WTC11 (cell line): ENCODE results near the gene RND3.

Experiments
- ATF1 ChIP-seq: sonication (generic); formaldehyde crosslinking; IDR thresholded peaks from 2 replicates; pipeline ENCODE4 v1.8.1; 2023; ENCODE audit warnings: mild to moderate bottlenecking, moderate library complexity, missing genetic modification reagents
- CTCF ChIP-seq: fragments of 200-600 bp; IDR thresholded peaks from 2 replicates; pipeline ENCODE4 v1.8.0; 2022; ENCODE audit warnings: antibody characterized with exemption
- ESRRA ChIP-seq: sonication (generic); formaldehyde crosslinking; IDR thresholded peaks from 2 replicates; pipeline ENCODE4 v1.8.1; 2022; ENCODE audit warnings: mild to moderate bottlenecking, missing genetic modification reagents, borderline replicate concordance
- FOXJ3 ChIP-seq: sonication (generic); formaldehyde crosslinking; IDR thresholded peaks from 2 replicates; pipeline ENCODE4 v1.9.0; 2021; ENCODE audit warnings: missing genetic modification reagents, mild to moderate bottlenecking, borderline replicate concordance
- PREB ChIP-seq: sonication (generic); formaldehyde crosslinking; IDR thresholded peaks from 2 replicates; pipeline ENCODE4 v1.8.1; 2022; ENCODE audit warnings: mild to moderate bottlenecking, missing genetic modification reagents, moderate library complexity, borderline replicate concordance
- SMAD4 ChIP-seq: sonication (generic); formaldehyde crosslinking; IDR thresholded peaks from 2 replicates; pipeline ENCODE4 v1.8.0; 2022; ENCODE audit warnings: mild to moderate bottlenecking, missing genetic modification reagents
- STAT6 ChIP-seq: sonication (generic); formaldehyde crosslinking; conservative IDR thresholded peaks from 2 replicates; pipeline ENCODE4 v1.8.1; 2023; ENCODE audit warnings: mild to moderate bottlenecking, low read depth, missing genetic modification reagents, moderate library complexity
- USF1 ChIP-seq: sonication (generic); formaldehyde crosslinking; IDR thresholded peaks from 2 replicates; pipeline ENCODE4 v1.8.0; 2022; ENCODE audit warnings: mild to moderate bottlenecking, missing genetic modification reagents

- no peak for TF ChIP-seq SMAD4 (CRISPR knock-in tag)
- no peak for TF ChIP-seq STAT6
- no peak for TF ChIP-seq CTCF
- no peak for TF ChIP-seq FOXJ3 (CRISPR knock-in tag)
- no peak for TF ChIP-seq ATF1 (CRISPR knock-in tag)
- no peak for TF ChIP-seq USF1 (CRISPR knock-in tag)
- TF ChIP-seq PREB (CRISPR knock-in tag) = no peak
- TF ChIP-seq ESRRA = no peak
These were observed 3.9 kb downstream of the RND3 start for GRCh38 chr2:150483532-150483931.
